Activated CD4-positive, CD25-positive, alpha-beta regulatory T cell treated with anti-CD3 and anti-CD28 coated beads, Interleukin-2, amount 50 U/mL, for 72 hours (primary cell): ENCODE data around the gene KATNAL1.
"Not testable (repeated sequence)": the region's sequence is repeated elsewhere in the genome, so short reads cannot be mapped to it uniquely, and the experiment has no call there.

Experiments
- DNase-seq: peaks from one replicate; pipeline ENCODE4 v3.0.0; 2021

The KATNAL1 gene

GRCh38 chr13:30196025-30196424, 111.3 kb downstream of the KATNAL1 start:
- DNase-seq: no peak

- DNase-seq: no peak
These were observed 112.4 kb downstream of the KATNAL1 start for GRCh38 chr13:30194906-30195305.

- no peak for DNase-seq
These were observed 113.8 kb downstream of the KATNAL1 start for GRCh38 chr13:30193279-30194234.

- no peak for DNase-seq
These were observed 114.8 kb downstream of the KATNAL1 start for GRCh38 chr13:30192320-30193093.

- no peak for DNase-seq
These were observed 115.8 kb downstream of the KATNAL1 start for GRCh38 chr13:30191491-30192100.

- DNase-seq: no peak
These were observed 120.5 kb downstream of the KATNAL1 start for GRCh38 chr13:30186634-30187415.

GRCh38 chr13:30181888-30182651, 125.3 kb downstream of the KATNAL1 start:
- no peak for DNase-seq

GRCh38 chr13:30179597-30180276, 127.6 kb downstream of the KATNAL1 start:
- no peak for DNase-seq

- DNase-seq: no peak
These were observed 128.4 kb downstream of the KATNAL1 start for GRCh38 chr13:30178976-30179375.

- DNase-seq: no peak
These were observed 132.2 kb downstream of the KATNAL1 start for GRCh38 chr13:30175166-30175565.

- DNase-seq: not testable (repeated sequence)
These were observed 133.1 kb downstream of the KATNAL1 start for GRCh38 chr13:30174250-30174649.

GRCh38 chr13:30173303-30173610, 134.1 kb downstream of the KATNAL1 start:
- no peak for DNase-seq

GRCh38 chr13:30172593-30173302, 134.6 kb downstream of the KATNAL1 start:
- DNase-seq: no peak

GRCh38 chr13:30170569-30170968, 136.8 kb downstream of the KATNAL1 start:
- DNase-seq: no peak

- no peak for DNase-seq
These were observed 137.9 kb downstream of the KATNAL1 start for GRCh38 chr13:30169442-30169841.

GRCh38 chr13:30165796-30166195, 141.6 kb downstream of the KATNAL1 start:
- DNase-seq: no peak

- no peak for DNase-seq
These were observed 142.3 kb downstream of the KATNAL1 start for GRCh38 chr13:30165071-30165470.

- DNase-seq: no peak
These were observed 143.2 kb downstream of the KATNAL1 start for GRCh38 chr13:30164146-30164545.

- DNase-seq: no peak
These were observed 143.9 kb downstream of the KATNAL1 start for GRCh38 chr13:30163441-30163840.

- no peak for DNase-seq
These were observed 147.9 kb downstream of the KATNAL1 start for GRCh38 chr13:30159446-30159839.
